DOHH2 (cell line): ENCODE measurements around the gene WNT2.

Experiments used
- EZH2phosphoT487 ChIP-seq: fragments of 200-600 bp; sonication (generic); IDR thresholded peaks from 2 replicates; pipeline ENCODE4 v1.6.1; 2017; ENCODE audit warnings: borderline replicate concordance, mild to moderate bottlenecking, antibody characterized with exemption, low read length, moderate library complexity, mixed read lengths
- TF ChIP-seq, protein P1 (sequence below): fragments of 200-600 bp; sonication (generic); IDR thresholded peaks from one replicate; pipeline ENCODE4 v1.5.1; 2014; ENCODE audit warnings: antibody characterized with exemption, mild to moderate bottlenecking, low read depth, low read length; ENCODE audit not compliant: poor library complexity, severe bottlenecking

GRCh38 chr7:117279203-117279602, 43.7 kb downstream of the WNT2 start:
- TF ChIP-seq, protein P1, sequence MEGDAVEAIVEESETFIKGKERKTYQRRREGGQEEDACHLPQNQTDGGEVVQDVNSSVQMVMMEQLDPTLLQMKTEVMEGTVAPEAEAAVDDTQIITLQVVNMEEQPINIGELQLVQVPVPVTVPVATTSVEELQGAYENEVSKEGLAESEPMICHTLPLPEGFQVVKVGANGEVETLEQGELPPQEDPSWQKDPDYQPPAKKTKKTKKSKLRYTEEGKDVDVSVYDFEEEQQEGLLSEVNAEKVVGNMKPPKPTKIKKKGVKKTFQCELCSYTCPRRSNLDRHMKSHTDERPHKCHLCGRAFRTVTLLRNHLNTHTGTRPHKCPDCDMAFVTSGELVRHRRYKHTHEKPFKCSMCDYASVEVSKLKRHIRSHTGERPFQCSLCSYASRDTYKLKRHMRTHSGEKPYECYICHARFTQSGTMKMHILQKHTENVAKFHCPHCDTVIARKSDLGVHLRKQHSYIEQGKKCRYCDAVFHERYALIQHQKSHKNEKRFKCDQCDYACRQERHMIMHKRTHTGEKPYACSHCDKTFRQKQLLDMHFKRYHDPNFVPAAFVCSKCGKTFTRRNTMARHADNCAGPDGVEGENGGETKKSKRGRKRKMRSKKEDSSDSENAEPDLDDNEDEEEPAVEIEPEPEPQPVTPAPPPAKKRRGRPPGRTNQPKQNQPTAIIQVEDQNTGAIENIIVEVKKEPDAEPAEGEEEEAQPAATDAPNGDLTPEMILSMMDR, result no peak
- no peak for TF ChIP-seq EZH2phosphoT487
